K562 (cell line): ENCODE results near the gene TBC1D26. TPM values are rescaled to one million over a fixed set of nuclear protein-coding genes. Genes with fewer than 3 reads are reported as not detected.
"Not testable (repeated sequence)": the region's sequence is repeated elsewhere in the genome, so short reads cannot be mapped to it uniquely, and the experiment has no call there.

Source experiments
- ATF1 ChIP-seq, 2 experiments: fragments of 450-650 bp in 1 of 2; IDR thresholded peaks; 2 replicates each; pipeline ENCODE4 v1.6.1; 2016; ENCODE audit warnings: missing compliant biosample characterization in 1 of 2, missing genetic modification characterization in 1 of 2
- GABPB1 ChIP-seq: sonication (generic); formaldehyde crosslinking; IDR thresholded peaks from 2 replicates; pipeline ENCODE4 v1.8.0; 2022; ENCODE audit warnings: mild to moderate bottlenecking, missing genetic modification reagents
- MYC ChIP-seq, 2 experiments: fragments of 250-450 bp in 1 of 2; sonication (Bioruptor Pico) in 1 of 2; IDR thresholded peaks; 2 replicates each; pipeline versions ENCODE4 v1.5.1 to v1.6.1; 2012 to 2021; ENCODE audit warnings: low read depth in 2 of 2, borderline replicate concordance in 1 of 2, improper control_type of control experiment in 1 of 2, low read length in 1 of 2, mild to moderate bottlenecking in 1 of 2, moderate library complexity in 1 of 2
- NRF1 ChIP-seq, 2 experiments: fragments of 450-650 bp; IDR thresholded peaks in 1 of 2; conservative IDR thresholded peaks in 1 of 2; 2 replicates each; pipeline ENCODE4 v1.6.1; 2014; ENCODE audit warnings: mild to moderate bottlenecking in 2 of 2
- POLR2A ChIP-seq: fragments of 450-650 bp; conservative IDR thresholded peaks from 2 replicates; pipeline ENCODE4 v1.6.1; 2016
- ZNF143 ChIP-seq: sonication (generic); formaldehyde crosslinking; IDR thresholded peaks from 2 replicates; pipeline ENCODE4 v1.9.0; 2022; ENCODE audit warnings: mild to moderate bottlenecking, missing genetic modification reagents
- ZNF263 ChIP-seq: sonication (generic); formaldehyde crosslinking; IDR thresholded peaks from 2 replicates; pipeline ENCODE4 v1.8.0; 2022; ENCODE audit warnings: mild to moderate bottlenecking, missing genetic modification reagents, borderline replicate concordance
- polyA plus RNA-seq, 8 experiments: library from polyadenylated mRNA; depleted of rRNA in 4 of 8; stranded (reverse) in 5 of 8; unstranded in 3 of 8; fragments of >200 nt; fragmentation: Nextera tagmentation in 2 of 8; fragmentation: Illumina TruSeq in 1 of 8; extraction: Ambion mirVana in 2 of 8; extraction: Trizol in 1 of 8; gene quantifications; 2 replicates each; pipeline versions ENCODE4 v1.2.1 to v1.2.3, GENCODE V29; 2011 to 2014; ENCODE audit warnings: inconsistent platforms in 1 of 8, missing spikeins in 1 of 8
- total RNA-seq, 7 experiments: library from RNA; depleted of rRNA in 6 of 7; stranded (reverse); fragments of >200 nt in 6 of 7; fragmentation: Illumina TruSeq in 2 of 7; extraction: Trizol in 2 of 7; gene quantifications; 2 replicates each; pipeline versions ENCODE4 v1.2.1 to v1.2.3, GENCODE V29; 2011 to 2021; ENCODE audit warnings: low replicate concordance in 1 of 7
- TF ChIP-seq, protein P1 (sequence below), 2 experiments: fragments of 450-650 bp in 1 of 2; sonication (generic) in 1 of 2; formaldehyde crosslinking in 1 of 2; IDR thresholded peaks; 2 replicates each; pipeline versions ENCODE4 v1.7.1 to v1.9.0; 2016 to 2022; ENCODE audit warnings: inconsistent platforms in 1 of 2, mild to moderate bottlenecking in 1 of 2, missing genetic modification reagents in 1 of 2

Gene TBC1D26
- total and polyA plus RNA-seq, 9 of the 15 experiments (the other 6 are each of a cell fraction or from before 2014, with no cell fraction given): 0.08 TPM; not detected in 8

DNA sequence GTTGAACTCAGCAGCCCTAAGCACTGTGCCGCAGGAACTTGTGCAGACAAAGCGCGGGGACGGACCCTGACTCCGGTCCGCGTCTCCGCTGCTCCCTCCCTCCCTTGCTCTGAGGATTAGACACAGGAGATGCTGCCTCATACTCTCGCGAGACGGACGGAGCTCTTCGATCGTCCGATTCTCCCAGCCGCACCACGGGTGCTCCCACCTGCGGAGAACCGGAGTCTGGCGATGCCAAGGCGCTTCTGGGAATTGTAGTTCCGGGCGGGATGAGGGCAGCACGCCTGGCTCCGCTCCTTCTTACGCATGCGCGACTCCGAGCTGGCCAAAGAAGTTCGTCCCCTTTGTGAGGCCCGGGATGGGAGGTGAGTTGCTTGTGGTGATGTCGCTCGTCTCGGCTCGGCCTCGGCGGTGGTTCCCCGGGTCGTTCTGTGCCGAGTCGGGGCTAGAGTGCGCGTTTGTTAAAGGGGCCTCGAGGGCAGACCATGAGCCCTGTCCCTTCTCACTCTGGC, 32.6 kb upstream of the TBC1D26 start, which contains the start of gene ZNF286A (continued):
- TF ChIP-seq NRF1 (conservative IDR thresholded peaks at IDR 0.05 in 1 of 2, IDR thresholded peaks at IDR 0.05 in 1 of 2) (peak; percentile 96), ZNF143 (CRISPR knock-in tag) (peak; percentile 87), ATF1 (tag; IDR thresholded peaks at IDR 0.05) (peak; percentile 56), GABPB1 (CRISPR knock-in tag) (peak; percentile 28; the same call in 1 of the 2 replicates), POLR2A (peak; percentile 55; the same call in 1 of the 2 replicates), MYC (IDR thresholded peaks at IDR 0.05; ENCODE audit: low read depth, low read length) (peak; percentile 42; the same call in 1 of the 2 replicates), ZNF263 (CRISPR knock-in tag) (peak; percentile 91)
- TF ChIP-seq ATF1 (CRISPR knock-in tag; IDR thresholded peaks at IDR 0.05); MYC (CRISPR knock-in tag; IDR thresholded peaks at IDR 0.05; ENCODE audit: borderline replicate concordance, low read depth): not testable (repeated sequence)
- TF ChIP-seq, protein P1, sequence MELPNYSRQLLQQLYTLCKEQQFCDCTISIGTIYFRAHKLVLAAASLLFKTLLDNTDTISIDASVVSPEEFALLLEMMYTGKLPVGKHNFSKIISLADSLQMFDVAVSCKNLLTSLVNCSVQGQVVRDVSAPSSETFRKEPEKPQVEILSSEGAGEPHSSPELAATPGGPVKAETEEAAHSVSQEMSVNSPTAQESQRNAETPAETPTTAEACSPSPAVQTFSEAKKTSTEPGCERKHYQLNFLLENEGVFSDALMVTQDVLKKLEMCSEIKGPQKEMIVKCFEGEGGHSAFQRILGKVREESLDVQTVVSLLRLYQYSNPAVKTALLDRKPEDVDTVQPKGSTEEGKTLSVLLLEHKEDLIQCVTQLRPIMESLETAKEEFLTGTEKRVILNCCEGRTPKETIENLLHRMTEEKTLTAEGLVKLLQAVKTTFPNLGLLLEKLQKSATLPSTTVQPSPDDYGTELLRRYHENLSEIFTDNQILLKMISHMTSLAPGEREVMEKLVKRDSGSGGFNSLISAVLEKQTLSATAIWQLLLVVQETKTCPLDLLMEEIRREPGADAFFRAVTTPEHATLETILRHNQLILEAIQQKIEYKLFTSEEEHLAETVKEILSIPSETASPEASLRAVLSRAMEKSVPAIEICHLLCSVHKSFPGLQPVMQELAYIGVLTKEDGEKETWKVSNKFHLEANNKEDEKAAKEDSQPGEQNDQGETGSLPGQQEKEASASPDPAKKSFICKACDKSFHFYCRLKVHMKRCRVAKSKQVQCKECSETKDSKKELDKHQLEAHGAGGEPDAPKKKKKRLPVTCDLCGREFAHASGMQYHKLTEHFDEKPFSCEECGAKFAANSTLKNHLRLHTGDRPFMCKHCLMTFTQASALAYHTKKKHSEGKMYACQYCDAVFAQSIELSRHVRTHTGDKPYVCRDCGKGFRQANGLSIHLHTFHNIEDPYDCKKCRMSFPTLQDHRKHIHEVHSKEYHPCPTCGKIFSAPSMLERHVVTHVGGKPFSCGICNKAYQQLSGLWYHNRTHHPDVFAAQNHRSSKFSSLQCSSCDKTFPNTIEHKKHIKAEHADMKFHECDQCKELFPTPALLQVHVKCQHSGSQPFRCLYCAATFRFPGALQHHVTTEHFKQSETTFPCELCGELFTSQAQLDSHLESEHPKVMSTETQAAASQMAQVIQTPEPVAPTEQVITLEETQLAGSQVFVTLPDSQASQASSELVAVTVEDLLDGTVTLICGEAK (IDR thresholded peaks at IDR 0.05): 0 out of 2 replicates have a peak, but pooled peaks have one; percentile 34
- TF ChIP-seq, protein P1 (CRISPR knock-in tag; IDR thresholded peaks at IDR 0.05): not testable (repeated sequence)
